NB4 (cell line): ENCODE measurements around the gene CUX1.
"Not testable (repeated sequence)": the region's sequence is repeated elsewhere in the genome, so short reads cannot be mapped to it uniquely, and the experiment has no call there.

ENCODE experiments used
- DNase-seq: peaks from one replicate; pipeline ENCODE4 v3.0.0; 2010; ENCODE audit warnings: low read depth
- H3K4me3 ChIP-seq: one replicate; pipeline ENCODE4 v1.5.1; 2011; ENCODE audit warnings: mild to moderate bottlenecking, low read depth, low read length, moderate library complexity
- MYC ChIP-seq: IDR thresholded peaks from 2 replicates; pipeline ENCODE4 v1.6.1; 2011; ENCODE audit warnings: low read depth, low read length
- POLR2A ChIP-seq: IDR thresholded peaks from 2 replicates; pipeline ENCODE4 v1.6.1; 2011; ENCODE audit warnings: mild to moderate bottlenecking; ENCODE audit not compliant: insufficient read length; ENCODE audit errors: extremely low read depth
- TF ChIP-seq, protein P1 (sequence below): IDR thresholded peaks from one replicate; pipeline ENCODE4 v1.5.1; 2012; ENCODE audit warnings: low read depth, low read length
- TF ChIP-seq, protein P2 (sequence below): IDR thresholded peaks from 2 replicates; pipeline ENCODE4 v1.6.1; 2011; ENCODE audit warnings: low read depth, low read length

The CUX1 gene

DNA sequence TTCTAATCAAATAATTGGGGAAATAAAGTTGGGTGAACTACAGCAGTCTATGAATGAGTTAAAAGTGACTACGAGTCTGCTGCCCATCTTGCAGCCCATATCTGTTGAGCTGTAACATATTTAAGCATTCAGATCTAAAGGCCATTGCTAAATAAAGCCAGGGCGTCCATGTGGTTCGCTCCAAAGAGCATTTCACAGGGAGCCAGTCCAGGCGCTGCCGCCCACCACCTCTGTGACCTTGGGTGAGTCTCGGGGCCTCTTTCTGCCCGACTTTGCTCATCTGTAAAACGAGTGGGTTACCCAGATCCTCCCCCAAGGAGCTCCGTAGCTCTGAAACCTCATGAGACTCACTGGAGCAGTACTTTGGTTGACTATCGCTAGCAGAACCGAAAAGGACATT is 223.1 kb downstream of the CUX1 start:
- no peak for DNase-seq
- TF ChIP-seq, protein P1, sequence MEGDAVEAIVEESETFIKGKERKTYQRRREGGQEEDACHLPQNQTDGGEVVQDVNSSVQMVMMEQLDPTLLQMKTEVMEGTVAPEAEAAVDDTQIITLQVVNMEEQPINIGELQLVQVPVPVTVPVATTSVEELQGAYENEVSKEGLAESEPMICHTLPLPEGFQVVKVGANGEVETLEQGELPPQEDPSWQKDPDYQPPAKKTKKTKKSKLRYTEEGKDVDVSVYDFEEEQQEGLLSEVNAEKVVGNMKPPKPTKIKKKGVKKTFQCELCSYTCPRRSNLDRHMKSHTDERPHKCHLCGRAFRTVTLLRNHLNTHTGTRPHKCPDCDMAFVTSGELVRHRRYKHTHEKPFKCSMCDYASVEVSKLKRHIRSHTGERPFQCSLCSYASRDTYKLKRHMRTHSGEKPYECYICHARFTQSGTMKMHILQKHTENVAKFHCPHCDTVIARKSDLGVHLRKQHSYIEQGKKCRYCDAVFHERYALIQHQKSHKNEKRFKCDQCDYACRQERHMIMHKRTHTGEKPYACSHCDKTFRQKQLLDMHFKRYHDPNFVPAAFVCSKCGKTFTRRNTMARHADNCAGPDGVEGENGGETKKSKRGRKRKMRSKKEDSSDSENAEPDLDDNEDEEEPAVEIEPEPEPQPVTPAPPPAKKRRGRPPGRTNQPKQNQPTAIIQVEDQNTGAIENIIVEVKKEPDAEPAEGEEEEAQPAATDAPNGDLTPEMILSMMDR = no peak
- TF ChIP-seq, protein P2, sequence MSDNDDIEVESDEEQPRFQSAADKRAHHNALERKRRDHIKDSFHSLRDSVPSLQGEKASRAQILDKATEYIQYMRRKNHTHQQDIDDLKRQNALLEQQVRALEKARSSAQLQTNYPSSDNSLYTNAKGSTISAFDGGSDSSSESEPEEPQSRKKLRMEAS = no peak
- TF ChIP-seq MYC (no peak), POLR2A (no peak)
- no peak overlapping the region for H3K4me3 ChIP-seq

DNA sequence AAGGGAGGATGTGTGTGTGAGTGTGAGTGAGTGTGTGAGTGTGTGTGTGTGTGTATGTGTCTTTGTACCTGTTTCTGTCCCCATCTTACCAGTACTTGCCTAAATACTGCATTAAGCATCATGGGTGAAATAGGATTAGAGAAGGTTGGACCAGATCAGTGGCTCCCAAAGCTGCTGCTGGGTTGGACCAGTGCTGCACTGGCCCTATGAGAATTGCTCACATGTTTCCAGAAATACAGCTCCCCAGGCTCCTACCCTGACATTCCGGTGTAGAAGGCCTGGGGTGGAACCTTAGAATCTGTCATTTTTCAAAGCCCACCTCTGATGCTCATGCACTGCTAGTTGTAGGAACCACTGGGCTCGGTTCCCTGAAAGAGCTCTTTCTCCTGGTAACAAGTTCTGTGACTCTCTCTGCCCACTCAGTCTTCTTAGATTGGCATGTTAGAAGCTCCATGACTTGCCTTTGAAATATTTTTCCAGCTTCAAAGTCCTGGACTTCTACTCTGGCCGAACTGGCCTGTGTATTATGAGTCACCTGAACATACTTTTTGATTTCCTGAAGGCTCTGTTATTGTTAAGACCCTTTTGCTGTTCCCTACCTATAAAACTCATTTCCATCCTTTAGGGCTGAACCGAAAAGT is 224.7 kb downstream of the CUX1 start:
- TF ChIP-seq, protein P2 = no peak
- TF ChIP-seq POLR2A = no peak
- TF ChIP-seq, protein P1 = no peak
- no peak for TF ChIP-seq MYC
- no peak for DNase-seq
- H3K4me3 ChIP-seq = no peak overlapping the region

DNA sequence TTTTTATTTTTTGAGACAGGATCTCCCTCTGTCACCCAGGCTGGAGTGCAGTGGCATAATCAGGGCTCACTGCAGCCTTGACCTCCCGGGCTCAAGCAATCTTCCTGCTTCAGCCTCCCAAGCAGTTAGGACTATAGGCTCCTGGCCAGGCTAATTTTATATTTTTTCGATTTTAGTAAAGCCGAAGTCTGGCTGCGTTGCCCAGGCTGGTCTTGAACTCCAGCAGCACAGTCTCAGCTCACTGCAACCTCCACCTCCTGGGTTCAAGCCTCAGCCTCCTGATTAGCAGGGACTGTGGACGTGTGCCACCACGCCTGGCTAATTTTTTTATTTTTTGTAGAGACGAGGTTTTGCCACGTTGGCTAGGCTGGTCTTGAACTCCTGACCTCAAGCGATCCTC is 225.4 kb downstream of the CUX1 start:
- DNase-seq, H3K4me3 ChIP-seq: not testable (repeated sequence)

DNA sequence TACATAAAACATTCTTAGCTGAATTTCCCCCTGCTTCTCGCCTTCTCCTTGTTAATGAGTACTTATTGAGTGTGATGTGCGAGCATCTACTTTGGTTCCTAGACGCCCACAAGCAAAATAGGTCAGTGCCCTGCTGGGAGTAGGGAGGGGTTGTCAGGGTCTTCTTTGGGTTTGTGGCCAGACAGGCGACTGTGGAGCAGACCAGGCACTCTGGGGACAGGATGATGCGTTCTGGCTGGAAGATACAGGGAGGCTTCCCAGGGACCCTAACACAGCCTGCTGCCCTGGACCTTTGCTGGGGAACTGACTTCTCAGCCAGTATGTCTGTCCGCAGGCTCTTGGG is 227.2 kb downstream of the CUX1 start:
- no peak overlapping the region for H3K4me3 ChIP-seq
- DNase-seq = no peak
- TF ChIP-seq, protein P1 = no peak
- TF ChIP-seq MYC (no peak), POLR2A (no peak)
- TF ChIP-seq, protein P2 = no peak

DNA sequence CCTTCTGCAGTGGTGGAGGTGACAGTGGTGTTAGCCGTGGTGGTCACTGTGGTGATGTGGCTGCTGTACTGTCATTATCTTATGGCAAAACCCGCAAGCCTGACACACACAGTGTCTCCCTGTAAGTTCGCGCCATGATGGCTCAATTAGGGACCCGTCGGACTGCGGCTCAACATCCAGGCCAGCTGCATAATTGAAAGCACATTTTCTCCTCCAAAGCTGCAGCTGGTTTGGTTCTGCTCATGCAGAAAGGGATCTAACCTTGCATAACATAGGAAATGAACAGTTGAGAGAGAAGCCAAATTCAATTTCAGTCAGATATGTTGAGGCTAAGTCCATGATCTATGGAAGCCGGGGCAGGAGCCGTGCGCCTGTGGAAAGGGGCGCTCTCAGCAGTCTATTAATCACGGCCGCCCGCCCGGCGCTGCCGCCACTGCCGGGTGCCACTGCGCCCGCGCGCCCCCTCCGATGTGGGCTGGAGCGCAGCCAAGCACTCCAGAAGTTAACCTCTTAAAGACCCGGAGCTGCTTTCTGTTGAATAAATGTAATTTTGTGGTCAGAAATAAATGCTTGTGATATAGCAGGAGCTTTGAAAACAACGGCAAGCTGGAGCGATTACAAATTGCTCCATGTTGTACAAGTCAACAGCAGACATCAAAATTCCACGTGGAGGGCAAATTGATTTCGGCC is 227.7 kb downstream of the CUX1 start:
- TF ChIP-seq, protein P2 = no peak
- TF ChIP-seq POLR2A (no peak), MYC (no peak)
- TF ChIP-seq, protein P1 = no peak
- H3K4me3 ChIP-seq = no peak overlapping the region
- peak; percentile 23 for DNase-seq

DNA sequence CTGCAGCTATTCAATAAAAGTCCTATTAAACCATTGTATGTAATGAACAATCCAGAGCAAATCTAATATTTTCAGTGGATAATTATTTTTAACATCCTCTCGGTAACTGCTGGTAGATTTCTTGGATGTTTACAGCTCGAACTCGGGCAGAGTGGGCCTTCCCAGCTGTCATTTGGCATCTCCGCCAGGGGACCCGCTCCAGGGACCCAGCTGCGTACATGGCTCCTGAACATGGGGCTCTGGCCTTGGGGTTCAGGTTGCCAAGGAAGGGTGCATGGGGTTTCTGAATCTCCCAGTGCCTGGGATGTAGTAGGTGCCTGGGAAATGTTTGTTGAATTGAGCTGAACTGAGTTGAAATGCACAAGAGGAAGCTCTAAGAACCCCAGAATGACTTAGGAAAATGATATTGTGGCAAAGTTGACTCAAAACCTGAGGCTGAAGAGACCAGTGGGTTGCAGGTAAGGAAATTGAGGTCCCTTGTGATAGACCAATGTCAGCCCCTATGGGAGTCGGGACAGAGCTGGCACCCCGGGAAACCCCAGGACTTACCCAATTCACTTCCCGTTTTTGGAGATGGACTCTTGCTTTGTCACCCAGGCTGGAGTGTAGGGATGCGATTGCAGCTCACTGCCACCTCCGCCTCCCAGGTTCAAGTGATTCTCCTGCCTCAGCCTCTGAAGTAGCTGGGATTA is 228.4 kb downstream of the CUX1 start:
- TF ChIP-seq POLR2A (no peak), MYC (no peak)
- TF ChIP-seq, protein P1 = no peak
- TF ChIP-seq, protein P2 = no peak
- DNase-seq = peak; percentile 46
- H3K4me3 ChIP-seq = no peak overlapping the region
